Right lobe of liver (tissue), 6 donors: Measurements from ENCODE around the gene ALPK3. TPM values are rescaled to one million over a fixed set of nuclear protein-coding genes. Genes with fewer than 3 reads are reported as not detected.

Source experiments
- ATAC-seq, 4 donors: fragments of 200-7000 bp; cut with Tn5 transposase; one replicate each; pipeline ENCODE4 v1.9.1; 2020; ENCODE audit warnings: mild to moderate bottlenecking in 4 of 4, moderate library complexity in 4 of 4
- DNase-seq, 3 donors: peaks; one replicate each; pipeline ENCODE4 v3.0.0-alpha.2; 2020
- H3K27ac ChIP-seq, 3 donors: fragments of 200-600 bp; one replicate each; pipeline ENCODE4 v1.8.0; 2022
- H3K27me3 ChIP-seq, 2 donors: fragments of 200-600 bp; one replicate each; pipeline ENCODE4 v1.8.0; 2022
- H3K36me3 ChIP-seq, 4 donors: fragments of 200-600 bp; sonication (generic) in 1 of 4; one replicate each; pipeline versions ENCODE4 v1.5.1 to v1.8.0; 2017 to 2022; ENCODE audit warnings: control low read depth in 1 of 4
- H3K4me1 ChIP-seq, 4 donors: fragments of 200-600 bp; sonication (generic) in 1 of 4; one replicate each; pipeline versions ENCODE4 v1.5.1 to v1.8.0; 2017 to 2022; ENCODE audit warnings: control low read depth in 1 of 4
- H3K4me3 ChIP-seq, 3 donors: fragments of 200-600 bp; one replicate each; pipeline ENCODE4 v1.8.0; 2022
- H3K9me3 ChIP-seq, 4 donors: fragments of 200-600 bp; sonication (generic) in 1 of 4; one replicate each; pipeline versions ENCODE4 v1.5.1 to v1.8.0; 2017 to 2022; ENCODE audit warnings: control low read depth in 1 of 4
- POLR2A ChIP-seq: fragments of 450-650 bp; IDR thresholded peaks from one replicate; pipeline ENCODE4 v1.6.1; 2017; ENCODE audit warnings: antibody characterized with exemption, mild to moderate bottlenecking
- WGBS: methylation state at CpG from one replicate; pipeline ENCODE4 v1.1.6; 2018; ENCODE audit warnings: low coverage, low lambda C conversion rate; ENCODE audit not compliant: insufficient coverage; ENCODE audit errors: missing lambda C conversion rate; 5-methylcytosine and 5-hydroxymethylcytosine counted together
- intact Hi-C, 2 donors: fragments of 100-400 bp; cut with DNase I; formaldehyde crosslinking; loops; one replicate each; pipeline versions ENCODE4 v1.11.2 to v1.14.1; 2022
- total RNA-seq, 6 experiments: library from RNA; depleted of rRNA in 2 of 6; stranded (reverse); fragments of >200 nt in 2 of 6; fragmentation: NEBNext Ultra II Directional in 3 of 6; extraction: Animal tissue kit (Norgen Biotek cat#: 25700) in 3 of 6; gene quantifications; one replicate each; pipeline versions ENCODE4 v1.1.0 to v1.2.4, GENCODE V29; 2016 to 2023
- TF ChIP-seq, protein P1 (sequence below), 4 donors: fragments of 200-600 bp in 3 of 4; fragments of 450-650 bp in 1 of 4; IDR thresholded peaks; one replicate each; pipeline versions ENCODE4 v1.5.1 to v1.8.0; 2016 to 2022; ENCODE audit warnings: antibody characterized with exemption in 4 of 4, mild to moderate bottlenecking in 2 of 4
- donor health status: DM: no; HTN: yes; CAD: no.
- donor health status: DM: no; HTN: no; CAD: no.
- donor health status: DM: no; HTN: no; CAD: no.
- donor health status: DM: no; HTN: yes; CAD: no.
- donor health status: DM: no; HTN: yes; CAD: no.

The ALPK3 gene
- total RNA-seq, 6 experiments from 2014 or later: 1.3 to 12.5 (median 5.5) TPM

DNA sequence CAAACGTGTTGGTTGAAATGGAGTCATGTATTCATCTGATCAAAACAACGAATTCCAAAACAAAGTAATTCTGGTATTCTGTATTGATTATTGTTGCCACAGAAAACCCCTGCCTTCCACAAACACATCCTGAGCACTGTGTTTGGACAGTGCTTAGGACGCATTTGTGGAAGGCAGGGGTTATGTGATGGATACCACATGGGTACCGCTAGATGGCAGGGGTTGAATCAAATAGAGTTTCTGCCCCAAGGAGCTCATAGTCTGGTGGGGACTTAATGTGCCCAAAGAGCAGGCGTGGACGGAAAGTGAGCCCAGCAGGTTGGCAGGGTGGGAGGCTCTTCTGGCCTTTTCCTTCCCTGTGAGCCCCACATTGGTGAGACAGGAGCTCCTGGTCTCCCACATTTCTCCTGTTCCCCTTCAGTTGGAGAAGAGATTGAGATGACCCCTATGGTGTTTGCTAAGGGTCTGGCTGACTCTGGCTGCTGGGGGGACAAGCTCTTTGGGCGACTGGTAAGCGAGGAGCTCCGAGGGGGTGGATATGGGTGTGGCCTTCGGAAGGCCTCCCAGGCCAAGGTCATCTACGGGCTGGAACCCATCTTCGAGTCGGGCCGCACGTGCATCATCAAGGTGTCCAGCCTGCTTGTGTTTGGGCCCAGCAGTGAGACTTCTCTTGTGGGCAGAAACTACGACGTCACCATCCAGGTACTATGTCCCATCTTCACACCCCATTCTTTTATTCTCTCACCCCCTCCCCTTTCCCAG is 45.2 kb downstream of the ALPK3 start:
- DNase-seq (no peak), ATAC-seq (peak in 1 of 4 donors; percentile 18)
- intact Hi-C loops: no loop called here
- H3K27me3 ChIP-seq: no peaks in the 10 kb centered on the region
- H3K4me1 ChIP-seq: no peaks in the 10 kb centered on the region
- WGBS: 69% methylated on average over 2 of the region's 17 CpGs
- no peak overlapping the region for H3K27ac ChIP-seq
- no peaks in the 10 kb centered on the region for H3K9me3 ChIP-seq
- no peak for TF ChIP-seq POLR2A
- H3K36me3 ChIP-seq: no peaks in the 10 kb centered on the region
- no peak overlapping the region for H3K4me3 ChIP-seq

GRCh38 chr15:84863565-84864443 is 46.6 kb downstream of the ALPK3 start:
- DNase-seq (no peak), ATAC-seq (no peak)
- no peak overlapping the region for H3K4me3 ChIP-seq
- H3K27me3 ChIP-seq: no peaks in the 10 kb centered on the region
- no peaks in the 10 kb centered on the region for H3K36me3 ChIP-seq
- no peak for TF ChIP-seq POLR2A
- TF ChIP-seq, protein P1, sequence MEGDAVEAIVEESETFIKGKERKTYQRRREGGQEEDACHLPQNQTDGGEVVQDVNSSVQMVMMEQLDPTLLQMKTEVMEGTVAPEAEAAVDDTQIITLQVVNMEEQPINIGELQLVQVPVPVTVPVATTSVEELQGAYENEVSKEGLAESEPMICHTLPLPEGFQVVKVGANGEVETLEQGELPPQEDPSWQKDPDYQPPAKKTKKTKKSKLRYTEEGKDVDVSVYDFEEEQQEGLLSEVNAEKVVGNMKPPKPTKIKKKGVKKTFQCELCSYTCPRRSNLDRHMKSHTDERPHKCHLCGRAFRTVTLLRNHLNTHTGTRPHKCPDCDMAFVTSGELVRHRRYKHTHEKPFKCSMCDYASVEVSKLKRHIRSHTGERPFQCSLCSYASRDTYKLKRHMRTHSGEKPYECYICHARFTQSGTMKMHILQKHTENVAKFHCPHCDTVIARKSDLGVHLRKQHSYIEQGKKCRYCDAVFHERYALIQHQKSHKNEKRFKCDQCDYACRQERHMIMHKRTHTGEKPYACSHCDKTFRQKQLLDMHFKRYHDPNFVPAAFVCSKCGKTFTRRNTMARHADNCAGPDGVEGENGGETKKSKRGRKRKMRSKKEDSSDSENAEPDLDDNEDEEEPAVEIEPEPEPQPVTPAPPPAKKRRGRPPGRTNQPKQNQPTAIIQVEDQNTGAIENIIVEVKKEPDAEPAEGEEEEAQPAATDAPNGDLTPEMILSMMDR (IDR thresholded peaks at IDR 0.05): no peak
- WGBS: 79% methylated on average over 7 of the region's 13 CpGs
- intact Hi-C loops: no loop called here
- H3K27ac ChIP-seq: no peak overlapping the region
- no peaks in the 10 kb centered on the region for H3K9me3 ChIP-seq
- H3K4me1 ChIP-seq: no peaks in the 10 kb centered on the region

DNA sequence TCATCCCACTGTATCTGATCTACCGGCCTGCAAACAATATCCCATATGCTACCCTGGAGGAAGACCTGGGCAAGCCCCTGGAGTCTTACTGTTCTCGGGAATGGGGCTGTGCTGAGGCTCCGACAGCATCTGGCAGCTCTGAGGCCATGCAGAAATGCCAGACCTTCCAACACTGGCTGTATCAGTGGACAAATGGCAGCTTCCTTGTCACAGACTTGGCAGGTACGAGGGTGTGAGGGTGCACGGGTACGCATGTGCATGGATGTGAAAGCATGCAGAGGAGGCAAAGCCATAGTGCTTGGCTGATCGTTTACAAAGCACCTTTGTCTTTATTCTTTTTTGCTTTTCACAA is 47.3 kb downstream of the ALPK3 start:
- intact Hi-C loops: no loop called here
- ATAC-seq: no peak
- DNase-seq: no peak
- no peaks in the 10 kb centered on the region for H3K27me3 ChIP-seq
- no peak for TF ChIP-seq POLR2A
- TF ChIP-seq, protein P1 (IDR thresholded peaks at IDR 0.05): no peak
- no peaks in the 10 kb centered on the region for H3K36me3 ChIP-seq
- no peak overlapping the region for H3K27ac ChIP-seq
- no peaks in the 10 kb centered on the region for H3K9me3 ChIP-seq
- WGBS: 61% methylated on average over 4 of the region's 7 CpGs
- H3K4me1 ChIP-seq: no peaks in the 10 kb centered on the region
- H3K4me3 ChIP-seq: no peak overlapping the region

DNA sequence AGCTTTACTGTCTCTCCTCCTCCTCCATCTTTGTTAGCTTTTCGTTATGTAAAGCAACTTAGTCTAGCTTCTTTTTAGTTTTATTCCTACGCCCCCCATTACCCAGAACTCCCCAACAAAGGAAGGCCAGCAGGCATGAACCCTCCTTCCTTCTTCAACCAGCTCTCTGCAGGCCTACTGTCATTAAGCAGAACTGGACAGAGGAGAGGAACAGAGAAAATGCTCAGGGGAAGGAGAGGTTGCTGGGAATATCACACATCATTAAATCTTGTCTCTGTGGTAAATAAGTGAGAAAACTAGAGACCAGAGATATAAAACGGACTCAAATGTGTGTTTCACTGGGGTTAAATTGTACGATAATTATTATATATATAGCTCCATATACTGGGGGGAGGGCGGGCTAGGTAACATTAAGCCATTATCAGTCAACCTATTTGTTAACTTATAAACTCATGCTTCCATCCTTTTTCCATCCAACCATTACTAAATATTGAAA is 48.0 kb downstream of the ALPK3 start:
- WGBS: 88% methylated on average over 5 of the region's 5 CpGs
- Histone ChIP-seq H3K36me3 (no peaks in the 10 kb centered on the region), H3K27me3 (no peaks in the 10 kb centered on the region), H3K4me1 (no peaks in the 10 kb centered on the region), H3K4me3 (no peak overlapping the region), H3K9me3 (no peaks in the 10 kb centered on the region), H3K27ac (no peak overlapping the region)
- DNase-seq: no peak
- ATAC-seq: no peak
- intact Hi-C loops: no loop called here
- TF ChIP-seq POLR2A: no peak
- TF ChIP-seq, protein P1 (IDR thresholded peaks at IDR 0.05): no peak
